Uterus (tissue), 4 donors: ENCODE measurements around the gene SINHCAF. TPM values are rescaled to one million over a fixed set of nuclear protein-coding genes. Genes with fewer than 3 reads are reported as not detected.
A peak's percentile ranks its signal among the peaks of the same experiment; 100 is the strongest.
"Not testable (repeated sequence)": the region's sequence is repeated elsewhere in the genome, so short reads cannot be mapped to it uniquely, and the experiment has no call there.

ENCODE experiments used
- DNase-seq, 2 donors: peaks; one replicate each; pipeline ENCODE4 v3.0.0-alpha.2; 2019 to 2020
- H3K27ac ChIP-seq, 2 donors: fragments of 200-600 bp; sonication (generic); 1 replicate in 1 of 2; 2 replicates in 1 of 2; pipeline ENCODE4 v1.5.1; 2016 to 2018
- H3K27me3 ChIP-seq, 2 donors: fragments of 200-600 bp; sonication (generic); one replicate each; pipeline ENCODE4 v1.5.1; 2018 to 2019; ENCODE audit warnings: control low read depth in 1 of 2
- H3K36me3 ChIP-seq, 2 donors: fragments of 200-600 bp; sonication (generic); one replicate each; pipeline ENCODE4 v1.5.1; 2019; ENCODE audit warnings: control low read depth in 1 of 2
- H3K4me1 ChIP-seq, 2 donors: fragments of 200-600 bp; sonication (generic); one replicate each; pipeline ENCODE4 v1.5.1; 2018 to 2019; ENCODE audit warnings: control low read depth in 1 of 2
- H3K4me3 ChIP-seq, 2 donors: fragments of 200-600 bp; sonication (generic); 1 replicate in 1 of 2; 2 replicates in 1 of 2; pipeline ENCODE4 v1.5.1; 2018 to 2019; ENCODE audit warnings: mild to moderate bottlenecking in 1 of 2
- H3K9me3 ChIP-seq, 2 donors: fragments of 200-600 bp; sonication (generic); one replicate each; pipeline ENCODE4 v1.5.1; 2019; ENCODE audit warnings: control low read depth in 1 of 2
- CTCF ChIP-seq, 4 experiments: fragments of 200-600 bp in 2 of 4; fragments of 450-650 bp in 2 of 4; sonication (generic) in 2 of 4; IDR thresholded peaks; one replicate each; pipeline ENCODE4 v1.5.1; 2016 to 2019; ENCODE audit warnings: antibody characterized with exemption in 4 of 4, mild to moderate bottlenecking in 2 of 4, moderate library complexity in 1 of 4
- POLR2A ChIP-seq, 2 donors: fragments of 450-650 bp; IDR thresholded peaks; one replicate each; pipeline ENCODE4 v1.6.1; 2016; ENCODE audit warnings: antibody characterized with exemption in 2 of 2, mild to moderate bottlenecking in 1 of 2, moderate library complexity in 1 of 2
- intact Hi-C: fragments of 100-400 bp; cut with DNase I; formaldehyde crosslinking; loops from one replicate; pipeline ENCODE4 v1.15.1; 2023; ENCODE audit warnings: low total_unique reads
- total RNA-seq, 4 donors: library from RNA; depleted of rRNA in 3 of 4; stranded (reverse); fragments of >200 nt in 3 of 4; gene quantifications; one replicate each; pipeline versions ENCODE4 v1.1.0 to v1.2.4, GENCODE V29; 2014 to 2023
- donor health status: DM: yes; HTN: yes; CAD: no.

Gene SINHCAF
- total RNA-seq, 4 donors from 2014 or later = 26.1 to 237 (median 109) TPM

- no peaks in the 10 kb centered on the region for H3K4me1 ChIP-seq
- H3K27ac ChIP-seq = no peak overlapping the region
- H3K27me3 ChIP-seq = no peaks in the 10 kb centered on the region
- DNase-seq = no peak
- no peak overlapping the region for H3K4me3 ChIP-seq
- no peaks in the 10 kb centered on the region for H3K9me3 ChIP-seq
- no peak for TF ChIP-seq POLR2A (IDR thresholded peaks at IDR 0.05)
- no peak for TF ChIP-seq CTCF (IDR thresholded peaks at IDR 0.05)
- intact Hi-C loops = no loop called here
- H3K36me3 ChIP-seq = no peaks in the 10 kb centered on the region
Measured at GRCh38 chr12:31248337-31248736, 77.6 kb downstream of the SINHCAF start.

GRCh38 chr12:31246470-31246850 lies 79.5 kb downstream of the SINHCAF start:
- H3K9me3 ChIP-seq = no peaks in the 10 kb centered on the region
- H3K27me3 ChIP-seq = no peaks in the 10 kb centered on the region
- H3K27ac ChIP-seq = no peak overlapping the region
- H3K4me3 ChIP-seq = no peak overlapping the region
- DNase-seq = no peak
- TF ChIP-seq POLR2A (IDR thresholded peaks at IDR 0.05) (no peak), CTCF (IDR thresholded peaks at IDR 0.05) (no peak)
- intact Hi-C loops = no loop called here
- no peaks in the 10 kb centered on the region for H3K36me3 ChIP-seq
- H3K4me1 ChIP-seq = no peaks in the 10 kb centered on the region

- TF ChIP-seq CTCF (IDR thresholded peaks at IDR 0.05) (no peak), POLR2A (IDR thresholded peaks at IDR 0.05) (no peak)
- H3K4me1 ChIP-seq = no peaks in the 10 kb centered on the region
- no peak overlapping the region for H3K4me3 ChIP-seq
- no peak overlapping the region for H3K27ac ChIP-seq
- intact Hi-C loops = no loop called here
- H3K27me3 ChIP-seq = no peaks in the 10 kb centered on the region
- no peaks in the 10 kb centered on the region for H3K9me3 ChIP-seq
- no peaks in the 10 kb centered on the region for H3K36me3 ChIP-seq
- DNase-seq = no peak
Measured at GRCh38 chr12:31245822-31246469, 80.0 kb downstream of the SINHCAF start.

- H3K36me3 ChIP-seq, DNase-seq, intact Hi-C loops, H3K27me3 ChIP-seq, H3K9me3 ChIP-seq, H3K27ac ChIP-seq, H3K4me3 ChIP-seq, H3K4me1 ChIP-seq: not testable (repeated sequence)
Measured at GRCh38 chr12:31242418-31242817, 83.5 kb downstream of the SINHCAF start.

GRCh38 chr12:31238764-31239387 lies 87.1 kb downstream of the SINHCAF start:
- no peaks in the 10 kb centered on the region for H3K9me3 ChIP-seq
- H3K27me3 ChIP-seq = no peaks in the 10 kb centered on the region
- intact Hi-C loops = no loop called here
- TF ChIP-seq POLR2A (IDR thresholded peaks at IDR 0.05) = no peak
- peak; percentile 28 to 58 (median 43) for TF ChIP-seq CTCF (IDR thresholded peaks at IDR 0.05)
- no peak overlapping the region for H3K27ac ChIP-seq
- no peaks in the 10 kb centered on the region for H3K4me1 ChIP-seq
- H3K4me3 ChIP-seq = no peak overlapping the region
- peak; percentile 36 to 43 for DNase-seq
- H3K36me3 ChIP-seq = no peaks in the 10 kb centered on the region

GRCh38 chr12:31238333-31238732 lies 87.6 kb downstream of the SINHCAF start:
- H3K27me3 ChIP-seq, H3K36me3 ChIP-seq, H3K27ac ChIP-seq, DNase-seq, H3K4me3 ChIP-seq, H3K4me1 ChIP-seq, H3K9me3 ChIP-seq, intact Hi-C loops: not testable (repeated sequence)
